Lung microvascular endothelial cell (primary cell): ENCODE data around the gene LACRT. TPM values are rescaled to one million over a fixed set of nuclear protein-coding genes. Genes with fewer than 3 reads are reported as not detected.
A peak's percentile ranks its signal among the peaks of the same experiment; 100 is the strongest.
"Not testable (repeated sequence)": the region's sequence is repeated elsewhere in the genome, so short reads cannot be mapped to it uniquely, and the experiment has no call there.

ENCODE experiments used
- DNase-seq, 2 donors: peaks; one replicate each; pipeline versions ENCODE4 v3.0.0 to v3.0.0-alpha.2; 2010; ENCODE audit warnings: low read depth in 2 of 2
- total RNA-seq: library from RNA; depleted of rRNA; stranded (reverse); fragments of >200 nt; gene quantifications from 2 replicates; pipeline ENCODE4 v1.2.1, GENCODE V29; 2014

Gene LACRT
- total RNA-seq, 1 donor from 2014 or later = not detected

DNA sequence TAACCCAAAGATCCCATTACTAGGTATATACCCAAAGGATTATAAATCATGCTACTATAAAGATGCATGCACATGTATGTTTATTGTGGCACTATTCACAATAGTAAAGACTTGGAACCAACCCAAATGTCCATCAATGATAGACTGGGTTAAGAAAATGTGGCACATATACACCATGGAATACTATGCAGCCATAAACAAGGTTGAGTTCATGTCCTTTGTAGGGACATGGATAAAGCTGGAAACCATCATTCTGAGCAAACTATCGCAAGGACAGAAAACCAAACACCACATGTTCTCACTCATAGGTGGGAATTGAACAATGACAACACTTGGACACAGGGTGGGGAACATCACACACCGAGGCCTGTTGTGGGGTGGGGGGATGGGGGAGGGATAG, 4.4 kb upstream of the LACRT start:
- not testable (repeated sequence) for DNase-seq

DNA sequence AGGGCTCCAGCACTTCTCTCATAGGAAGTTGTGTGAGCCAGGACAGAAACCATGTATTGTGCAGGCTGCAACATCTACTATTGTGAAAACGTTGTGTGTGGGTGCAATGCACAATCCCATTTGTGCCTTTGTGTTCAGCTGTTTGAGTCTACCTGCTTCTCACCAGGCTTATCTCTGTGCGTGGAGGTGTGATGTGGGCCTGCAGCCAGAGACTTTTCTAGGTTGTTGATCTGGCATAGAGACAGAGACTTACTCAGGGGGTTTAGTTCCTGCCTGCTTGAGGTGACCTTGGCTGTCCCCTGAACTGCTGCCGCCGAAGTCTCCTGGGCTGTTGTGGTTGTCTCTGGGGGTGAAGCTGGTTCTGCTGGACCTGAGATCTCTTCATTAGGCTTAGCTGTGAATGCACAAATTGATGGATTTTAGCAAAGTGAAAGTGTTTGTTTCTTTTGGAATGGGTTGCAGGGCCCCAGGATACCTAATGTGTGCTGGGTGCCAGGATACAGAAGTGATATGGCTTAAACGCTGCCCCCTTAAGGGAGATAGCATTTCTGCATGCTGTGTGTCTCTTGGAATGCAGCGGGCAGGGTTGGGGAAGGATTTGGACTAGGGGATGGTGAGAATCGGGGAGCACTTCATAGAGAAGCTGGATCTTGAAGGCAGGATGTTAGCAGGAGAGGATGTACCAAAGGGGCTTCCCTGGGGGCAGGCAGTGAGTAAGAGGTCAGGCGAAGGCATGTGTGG, 2.5 kb downstream of the LACRT start:
- DNase-seq = no peak

DNA sequence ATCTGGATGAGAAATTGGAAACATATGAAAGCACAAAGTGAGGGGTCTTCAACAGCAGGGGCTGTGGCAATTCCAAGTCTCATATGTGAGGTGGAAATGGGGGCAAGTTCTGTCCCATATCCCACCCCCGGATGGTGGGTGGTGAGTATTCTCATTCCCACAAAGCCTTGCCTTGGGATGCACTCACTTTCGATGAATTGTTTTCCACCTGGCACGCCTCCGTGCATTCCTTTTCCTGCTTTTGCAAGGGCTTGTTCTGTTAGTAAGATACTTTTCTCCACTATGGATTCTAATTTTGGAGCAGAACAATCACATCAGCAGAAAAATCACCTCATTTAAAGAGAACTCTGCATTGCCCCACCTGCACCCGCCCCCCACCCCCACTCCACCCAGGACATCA, 3.1 kb downstream of the LACRT start:
- DNase-seq = no peak

GRCh38 chr12:54629925-54630324, 4.8 kb downstream of the LACRT start:
- DNase-seq = no peak

DNA sequence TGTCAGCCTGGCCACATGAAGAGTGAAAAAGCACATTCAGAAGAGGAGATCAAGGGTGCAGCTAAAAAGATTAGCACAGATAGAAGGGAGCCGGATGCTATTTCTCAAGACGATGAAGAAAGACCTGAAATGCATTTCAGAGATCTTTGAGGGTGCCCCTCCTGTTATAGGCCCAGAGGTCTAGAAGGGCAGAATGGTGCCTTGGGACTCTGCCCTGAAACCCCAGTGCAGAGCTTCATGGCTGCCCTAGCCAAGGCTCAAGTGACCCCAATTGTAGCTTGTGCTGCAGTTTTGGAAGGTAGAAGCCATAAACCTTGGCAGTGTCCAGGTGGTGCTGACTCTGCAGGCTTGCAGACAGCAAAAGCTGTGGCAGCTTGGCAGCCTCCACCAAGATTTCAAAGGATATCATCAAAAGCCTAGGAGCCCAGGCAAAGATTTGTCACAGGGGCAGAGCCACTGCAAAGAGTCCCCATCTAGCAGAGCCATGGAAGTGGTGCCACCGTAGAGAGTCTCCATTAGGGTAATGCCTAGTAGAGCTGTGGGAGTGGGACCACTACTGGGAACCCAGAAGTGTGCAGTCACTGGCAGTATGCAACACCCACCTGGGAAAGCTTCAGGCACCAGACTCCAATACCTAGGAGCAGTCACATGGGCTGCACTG, 6.4 kb downstream of the LACRT start:
- DNase-seq = no peak

DNA sequence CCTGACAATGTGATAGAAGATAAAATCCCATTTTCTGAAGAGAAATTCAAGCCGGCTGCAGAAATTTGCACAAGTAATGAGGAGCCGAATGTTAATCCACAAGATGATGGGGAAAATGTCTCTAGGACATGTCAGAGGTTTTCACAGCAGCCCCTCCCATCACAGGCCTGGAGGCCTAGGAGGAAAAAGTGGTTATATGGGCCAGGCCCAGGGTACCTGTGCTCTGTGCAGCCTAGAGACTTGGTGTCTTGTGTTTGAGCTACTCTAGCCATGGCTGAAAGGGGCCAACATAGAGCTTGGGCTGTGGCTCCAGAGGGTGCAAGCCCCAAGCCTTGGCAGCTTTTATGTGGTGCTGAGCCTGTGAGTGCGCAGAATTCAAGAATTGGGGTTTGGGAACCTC, 7.4 kb downstream of the LACRT start:
- no peak for DNase-seq

- no peak for DNase-seq
Measured at GRCh38 chr12:54625598-54625997, 9.1 kb downstream of the LACRT start.

DNA sequence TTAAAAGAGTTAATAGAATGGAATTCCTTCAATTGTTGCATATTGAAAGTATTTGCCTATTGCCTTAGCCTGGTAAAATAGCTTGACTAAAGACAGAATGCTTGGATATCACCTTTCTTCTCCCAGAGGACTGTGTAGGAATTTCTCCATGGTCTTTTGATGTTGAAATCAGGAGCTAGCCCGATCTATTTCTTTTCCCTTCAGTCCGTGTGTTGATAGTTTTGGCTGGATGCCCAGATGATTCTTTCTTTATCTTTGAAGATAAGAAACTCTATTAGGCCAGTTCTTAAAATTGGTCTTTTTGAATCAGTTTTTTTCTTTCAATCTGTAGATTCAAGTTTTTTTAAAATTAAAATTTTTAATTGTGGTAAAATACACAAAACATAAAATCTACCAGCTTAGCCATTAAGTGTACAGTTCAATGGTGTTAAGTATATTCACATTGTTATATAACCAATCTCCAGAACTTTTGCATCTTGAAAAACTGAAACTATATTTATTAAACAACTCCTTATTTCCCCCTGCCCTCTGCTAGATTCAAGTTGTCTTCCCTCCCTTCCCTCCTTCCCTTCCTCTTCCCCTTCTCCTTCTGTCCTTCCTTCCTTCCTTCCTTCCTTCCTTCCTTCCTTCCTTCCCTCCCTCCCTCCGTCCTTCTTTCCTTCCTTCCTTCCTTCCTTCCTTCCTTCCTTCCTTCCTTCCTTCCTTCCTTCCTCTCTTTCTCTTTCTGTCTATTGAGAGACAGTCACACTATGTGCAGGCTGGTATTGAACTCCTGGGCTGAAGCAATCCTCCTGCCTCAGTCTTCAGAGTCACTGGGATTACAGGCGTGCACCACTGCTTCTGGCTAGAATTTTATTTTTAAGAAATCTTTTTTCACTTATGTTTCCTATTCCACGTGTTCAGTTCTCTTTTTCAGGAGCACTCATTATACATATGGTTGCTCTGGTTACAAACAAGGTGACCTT, 10.1 kb downstream of the LACRT start:
- DNase-seq = no peak

DNA sequence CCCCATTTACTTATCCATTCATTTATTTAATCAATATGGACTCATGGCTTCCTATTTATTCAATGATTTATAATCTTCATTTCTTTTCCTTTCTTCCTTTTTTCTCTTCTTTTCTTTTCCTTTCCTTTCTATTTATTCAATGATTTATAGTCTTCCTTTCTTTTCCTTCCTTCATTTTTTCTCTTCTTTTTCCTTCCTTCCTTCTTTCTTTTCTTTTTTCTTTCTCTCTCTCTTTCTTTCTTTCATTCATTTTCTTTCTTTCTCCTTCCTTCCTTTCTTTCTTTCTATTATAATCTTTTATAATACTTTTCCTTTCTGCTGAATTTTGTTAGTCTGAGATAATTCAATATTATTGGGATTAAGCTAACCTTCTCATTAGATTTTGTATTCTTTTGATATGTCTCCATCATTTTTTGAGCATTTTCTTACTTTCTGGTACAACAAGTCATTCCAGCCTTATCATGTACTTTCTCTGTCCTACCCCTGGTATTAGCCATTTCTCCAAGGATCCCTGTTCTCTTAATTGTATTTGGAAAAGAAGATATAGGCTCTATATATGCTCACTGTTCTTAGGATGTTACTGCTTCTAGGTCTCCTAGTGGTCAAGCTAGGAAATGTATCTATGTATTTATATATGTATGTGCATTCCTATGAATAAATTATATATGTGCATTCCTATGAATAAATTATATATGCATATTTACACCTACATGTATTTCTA, 12.1 kb downstream of the LACRT start:
- peak in 1 of 2 donors; percentile 14 for DNase-seq

DNA sequence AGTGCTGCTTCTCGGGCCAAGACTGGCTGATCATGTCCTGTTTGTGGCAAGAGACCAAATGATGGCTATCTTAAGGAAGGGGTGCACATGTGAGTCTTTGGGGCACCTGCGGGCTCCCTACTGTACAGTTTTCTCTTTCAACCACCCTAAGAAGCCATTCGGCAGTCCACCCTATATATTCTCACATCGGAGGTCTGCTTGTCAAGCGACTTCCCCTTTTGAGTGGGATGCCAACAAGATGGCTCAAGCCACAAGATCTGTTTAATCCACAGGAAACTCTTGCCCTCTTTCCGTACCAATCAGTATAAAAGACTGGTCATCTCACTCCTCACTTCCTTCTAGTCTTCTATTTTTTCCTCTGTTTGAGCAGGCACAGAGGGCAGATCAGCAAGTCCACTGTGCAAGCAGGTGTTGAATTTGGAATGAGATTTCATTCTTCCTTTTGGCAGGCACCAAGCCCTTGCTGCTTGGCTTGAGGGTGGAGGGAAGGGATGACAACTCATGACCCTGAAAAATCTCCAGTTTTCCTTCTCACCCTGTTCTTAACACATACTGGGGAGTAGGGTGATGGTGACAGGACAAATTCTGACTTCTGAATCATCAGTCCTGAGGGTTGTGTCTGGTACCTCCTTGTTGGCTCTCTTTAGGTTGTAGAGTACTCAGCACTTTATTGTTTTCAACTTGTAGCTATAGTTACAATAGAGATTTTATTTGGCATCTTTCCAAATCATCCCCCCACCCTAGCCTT, 17.6 kb downstream of the LACRT start:
- no peak for DNase-seq

- no peak for DNase-seq
Measured at GRCh38 chr12:54612225-54612750, 22.4 kb downstream of the LACRT start.

DNA sequence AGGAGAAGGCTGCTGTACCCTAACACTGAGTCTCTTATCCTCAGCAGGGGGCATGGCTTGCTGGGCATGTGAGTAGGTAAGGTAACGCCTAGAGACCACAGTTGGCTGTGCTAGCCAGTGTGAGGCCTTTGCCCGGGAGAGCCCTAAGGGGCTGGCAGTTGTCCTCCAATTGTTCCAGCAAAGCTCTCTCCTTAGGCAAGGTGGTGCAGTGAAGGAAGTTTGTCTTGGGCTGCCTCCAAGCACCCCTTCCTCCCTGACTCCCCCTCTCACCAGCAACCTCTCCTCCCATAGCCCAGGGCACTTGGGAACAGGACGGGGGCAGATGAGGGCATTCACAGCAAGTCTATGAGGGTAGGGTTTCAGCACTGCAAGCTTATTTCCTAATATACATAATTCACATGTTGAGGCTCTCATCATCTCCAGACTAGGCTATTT, 23.0 kb downstream of the LACRT start:
- no peak for DNase-seq

DNA sequence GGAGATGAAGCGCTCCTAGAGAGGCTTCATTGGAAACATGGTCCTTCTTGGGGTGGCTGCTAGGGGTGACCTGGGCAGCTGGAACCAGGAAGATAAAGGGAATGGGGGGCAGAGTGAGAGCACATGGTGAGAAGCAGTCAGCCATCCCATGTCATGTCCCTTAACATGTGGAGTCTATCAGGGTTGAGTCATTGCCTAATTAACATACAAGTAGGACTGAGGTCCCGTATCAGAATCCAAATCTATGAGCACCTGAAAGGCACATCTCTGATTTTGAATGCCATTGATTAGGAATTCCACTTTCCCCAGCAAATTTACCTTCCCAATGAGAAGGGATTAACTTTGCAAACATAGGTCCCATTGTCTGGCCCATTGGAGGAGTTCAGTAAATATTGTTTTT, 25.9 kb downstream of the LACRT start:
- no peak for DNase-seq

DNA sequence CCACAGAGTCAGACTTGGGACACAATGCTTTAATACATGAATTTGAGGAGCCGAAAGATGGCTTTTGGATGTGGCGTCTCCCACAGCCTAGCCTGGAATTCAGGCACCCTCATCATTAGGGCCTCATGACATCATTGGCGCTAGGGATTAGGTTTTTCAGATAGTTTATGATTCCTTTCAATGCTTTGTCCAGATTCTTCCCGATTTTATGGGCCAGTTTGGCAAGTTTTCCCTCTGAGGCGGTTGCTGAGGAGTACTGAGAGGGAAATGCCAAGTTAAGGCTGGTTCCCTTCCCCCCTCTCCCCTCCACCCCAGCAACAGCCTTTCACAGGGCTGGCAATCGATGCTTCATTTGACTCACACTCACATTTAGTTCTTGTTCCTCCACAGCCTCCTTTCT, 26.5 kb downstream of the LACRT start:
- no peak for DNase-seq

GRCh38 chr12:54606556-54606955, 28.1 kb downstream of the LACRT start:
- no peak for DNase-seq

DNA sequence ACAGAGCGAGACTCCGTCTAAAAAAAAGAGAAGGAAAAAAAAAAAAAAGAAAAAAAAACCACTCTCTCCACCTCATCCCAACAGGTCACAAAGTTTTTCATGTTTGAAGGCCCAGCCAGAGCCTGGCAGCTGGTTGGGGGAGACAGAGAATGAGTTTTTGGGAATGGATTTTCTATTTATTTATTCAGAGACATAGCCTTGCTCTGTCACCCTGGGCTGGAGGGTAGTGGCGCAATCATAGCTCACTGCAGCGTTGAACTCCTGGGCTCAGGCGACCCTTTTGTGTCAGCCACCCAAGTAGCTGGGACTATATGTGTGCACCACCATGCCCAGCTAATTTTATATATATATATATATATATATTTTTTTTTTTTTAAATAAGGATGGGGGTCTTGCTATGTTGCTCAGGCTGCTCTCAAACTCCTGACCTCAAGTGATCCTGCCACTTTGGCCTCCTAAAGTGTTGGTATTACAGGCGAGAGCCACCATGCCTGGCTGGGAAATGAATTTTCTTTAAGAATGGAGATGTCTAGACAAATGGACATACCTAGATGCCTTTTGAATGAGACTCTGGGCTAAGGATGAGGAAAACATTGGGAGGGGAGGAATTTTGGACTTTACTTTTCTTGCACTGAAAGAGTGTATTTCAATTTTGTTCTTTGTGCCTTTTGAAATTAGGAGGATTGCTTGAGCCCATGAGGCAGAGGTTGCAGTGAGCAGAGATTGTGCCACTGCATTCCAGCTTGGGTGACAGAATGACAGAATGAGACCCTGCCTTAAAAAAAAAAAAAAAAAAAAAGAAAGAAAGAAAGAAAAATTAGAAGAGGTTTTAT, 29.3 kb downstream of the LACRT start:
- no peak for DNase-seq

DNA sequence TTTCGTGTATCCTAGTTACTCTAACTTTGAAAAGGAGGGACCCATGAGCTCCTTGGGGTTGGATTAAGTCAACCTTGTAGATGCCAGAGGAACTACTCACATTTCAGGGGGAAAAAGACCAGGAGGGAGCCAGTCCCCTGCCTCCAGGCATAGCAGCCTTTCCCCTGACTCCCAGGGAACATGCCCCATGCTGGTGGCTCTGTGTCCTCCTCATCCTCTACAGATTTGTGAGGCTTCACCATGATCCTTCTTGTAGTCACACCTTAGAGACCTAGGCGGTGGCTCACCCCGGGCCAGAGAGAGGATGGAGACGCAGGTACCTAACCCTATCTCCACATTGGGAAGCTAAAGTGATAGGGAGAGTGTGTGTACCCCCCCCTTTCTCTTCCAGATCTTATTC, 30.3 kb downstream of the LACRT start:
- DNase-seq = no peak

DNA sequence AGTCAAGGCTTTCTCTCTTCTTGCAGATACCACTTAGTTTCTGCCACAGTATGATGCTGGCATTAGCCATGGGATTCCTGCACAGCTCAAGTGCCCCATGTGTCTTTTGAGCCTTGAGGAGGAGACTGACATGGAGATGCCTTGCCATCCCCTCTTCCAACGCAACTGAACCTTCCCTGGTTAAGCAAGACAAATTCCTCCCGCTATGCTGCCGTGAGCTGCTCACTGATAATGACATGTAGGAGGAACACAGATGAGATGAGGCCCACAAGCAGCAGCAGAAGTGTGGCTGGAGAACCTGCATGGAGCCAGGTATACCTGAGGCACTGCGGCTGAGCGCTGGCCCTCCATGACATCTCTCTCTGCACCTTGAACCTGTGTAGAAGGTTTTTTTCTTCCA, 30.8 kb downstream of the LACRT start:
- DNase-seq = no peak

DNA sequence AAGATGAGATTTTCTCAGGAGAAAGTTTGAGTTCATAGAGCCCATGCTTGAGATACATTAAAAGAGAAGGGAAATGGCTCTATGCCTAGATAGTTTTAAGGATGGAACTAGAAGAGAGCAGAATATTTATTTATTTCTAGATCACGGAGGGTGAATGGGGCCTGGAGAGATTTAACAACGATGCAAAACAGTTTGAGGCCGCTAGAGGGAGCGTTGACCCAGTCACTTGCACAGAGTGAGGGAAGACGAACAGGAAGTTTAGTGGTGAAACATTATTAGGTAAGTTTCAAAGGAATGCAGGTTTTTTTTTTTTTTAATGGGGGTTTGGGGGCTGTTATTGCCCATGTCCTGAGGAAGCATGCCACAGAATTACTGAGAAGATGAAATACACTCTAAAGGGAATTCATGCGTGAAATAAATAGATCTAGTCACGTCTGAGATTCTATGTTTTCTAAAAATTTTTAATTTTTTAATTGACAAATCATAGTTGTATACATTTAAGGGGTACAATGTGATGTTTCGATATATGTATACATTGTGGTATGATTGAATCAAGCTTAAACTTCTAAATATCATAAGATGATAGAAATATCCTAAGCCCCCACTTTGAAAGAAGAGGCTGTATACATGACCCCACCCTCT, 31.4 kb downstream of the LACRT start:
- peak; percentile 73 to 76 for DNase-seq
